ENCODE measurements around the gene EPHA6.
"Not testable (repeated sequence)": the region's sequence is repeated elsewhere in the genome, so short reads cannot be mapped to it uniquely, and the experiment has no call there.

The EPHA6 gene

DNA sequence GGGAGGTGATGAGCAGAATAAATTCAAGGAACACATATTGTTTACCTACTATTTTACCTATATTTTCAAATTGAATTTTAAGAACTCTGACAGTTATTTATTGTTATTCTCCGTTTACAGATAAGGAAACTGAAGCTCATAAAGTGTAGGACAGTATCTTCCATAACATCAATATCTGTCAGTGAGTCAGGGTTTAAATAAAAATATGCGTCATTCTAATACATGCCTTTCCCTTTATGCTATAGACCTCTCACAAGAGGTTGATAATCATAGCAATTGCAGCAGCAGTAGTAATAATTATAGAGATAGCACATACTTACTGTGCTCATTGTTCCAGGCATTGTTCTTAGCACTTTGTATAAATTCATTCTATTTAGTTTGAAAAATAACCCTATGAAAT is 101.1 kb downstream of the EPHA6 start:
- no peak for DNase-seq (ENCODE audit: low spot score)

DNA sequence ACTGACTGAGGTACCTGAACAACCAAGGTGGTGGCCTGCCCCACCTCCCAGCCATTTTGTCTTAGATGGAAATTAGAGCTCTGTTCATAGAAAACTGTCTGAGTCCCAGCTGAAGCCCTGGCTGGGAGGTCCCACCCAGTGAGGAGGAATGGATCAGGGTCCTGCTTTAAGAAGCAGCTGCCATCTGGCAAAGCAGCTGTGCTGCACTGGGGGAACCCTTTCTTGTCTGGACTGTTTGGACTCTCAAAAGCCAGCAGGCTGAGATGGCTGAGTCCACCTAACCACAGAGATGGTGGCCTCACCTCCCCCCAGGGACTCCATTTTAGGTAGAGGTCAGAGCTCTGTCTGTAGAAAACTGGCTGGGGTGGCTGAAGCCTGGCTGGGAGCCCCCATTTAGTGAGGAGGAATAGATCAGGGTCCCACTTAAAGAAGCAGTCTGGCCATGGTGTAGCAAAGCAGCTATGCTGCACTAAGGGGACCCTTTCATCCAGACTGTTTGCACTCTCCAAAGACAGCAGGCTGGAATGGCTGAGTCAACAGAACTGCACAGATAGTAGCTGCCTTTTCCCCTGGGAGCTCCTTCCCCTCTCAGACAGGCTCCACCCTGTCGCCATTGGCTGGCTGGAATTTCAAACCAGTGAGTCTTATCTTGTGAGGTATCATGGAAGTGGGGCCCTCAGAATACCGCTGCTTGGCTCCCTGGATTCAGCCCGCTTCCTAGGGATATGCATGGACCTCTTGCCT is 116.9 kb downstream of the EPHA6 start:
- no peak for DNase-seq (ENCODE audit: low spot score)

DNA sequence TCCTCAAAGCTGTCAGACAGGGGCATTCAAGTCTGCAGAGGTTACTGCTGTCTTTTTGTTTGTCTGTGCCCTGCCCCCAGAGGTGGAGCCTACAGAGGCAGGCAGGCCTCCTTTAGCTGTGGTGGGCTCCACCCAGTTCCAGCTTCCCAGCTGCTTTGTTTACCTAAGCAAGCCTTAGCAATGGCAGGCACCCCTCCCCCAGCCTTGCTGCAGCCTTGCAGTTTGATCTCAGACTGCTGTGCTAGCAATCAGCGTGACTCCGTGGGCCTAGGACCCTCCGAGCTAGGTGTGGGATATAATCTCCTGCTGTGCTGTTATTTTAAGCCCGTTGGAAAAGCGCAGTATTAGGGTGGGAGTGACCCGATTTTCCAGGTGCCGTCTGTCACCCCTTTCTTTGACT is 127.7 kb downstream of the EPHA6 start:
- not testable (repeated sequence) for DNase-seq (ENCODE audit: low spot score)

DNA sequence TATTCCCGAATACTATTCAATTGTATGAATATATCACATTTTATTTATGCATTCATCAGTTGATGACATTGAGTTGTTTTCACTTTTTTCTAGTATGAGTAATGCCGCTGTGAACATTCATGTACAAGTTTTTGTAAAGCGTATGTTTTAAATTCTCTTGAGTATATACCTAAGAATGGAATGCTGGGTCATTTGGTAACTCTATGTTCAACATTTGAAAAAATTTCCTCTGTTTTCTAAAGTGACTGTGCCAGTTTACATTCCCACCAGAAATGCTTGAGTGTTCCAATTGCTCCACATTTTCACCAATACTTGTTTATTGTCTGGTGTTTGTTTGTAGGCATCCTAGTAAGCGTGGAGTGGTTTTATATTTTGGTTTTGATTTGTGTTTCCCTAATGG is 144.5 kb downstream of the EPHA6 start:
- no peak for DNase-seq (ENCODE audit: low spot score)

DNA sequence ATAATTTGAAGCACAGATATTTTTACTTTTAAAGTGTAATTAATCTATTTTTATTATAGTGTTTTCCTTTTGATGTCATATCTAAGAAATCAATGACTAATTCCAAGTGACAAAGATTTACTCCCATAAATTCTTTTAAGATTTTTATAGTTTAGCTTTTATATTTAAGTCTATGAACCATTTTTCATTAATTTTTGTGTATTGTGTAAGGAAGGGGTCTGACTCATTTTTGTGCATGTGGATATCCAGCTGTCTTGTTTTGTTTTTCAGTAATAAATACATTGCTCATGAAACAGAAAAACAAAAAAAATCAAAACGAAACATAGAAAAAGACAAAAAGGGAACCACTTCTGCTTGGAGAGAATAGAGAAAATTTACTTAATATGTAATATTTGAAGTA is 145.1 kb downstream of the EPHA6 start:
- DNase-seq (ENCODE audit: low spot score), result no peak

DNA sequence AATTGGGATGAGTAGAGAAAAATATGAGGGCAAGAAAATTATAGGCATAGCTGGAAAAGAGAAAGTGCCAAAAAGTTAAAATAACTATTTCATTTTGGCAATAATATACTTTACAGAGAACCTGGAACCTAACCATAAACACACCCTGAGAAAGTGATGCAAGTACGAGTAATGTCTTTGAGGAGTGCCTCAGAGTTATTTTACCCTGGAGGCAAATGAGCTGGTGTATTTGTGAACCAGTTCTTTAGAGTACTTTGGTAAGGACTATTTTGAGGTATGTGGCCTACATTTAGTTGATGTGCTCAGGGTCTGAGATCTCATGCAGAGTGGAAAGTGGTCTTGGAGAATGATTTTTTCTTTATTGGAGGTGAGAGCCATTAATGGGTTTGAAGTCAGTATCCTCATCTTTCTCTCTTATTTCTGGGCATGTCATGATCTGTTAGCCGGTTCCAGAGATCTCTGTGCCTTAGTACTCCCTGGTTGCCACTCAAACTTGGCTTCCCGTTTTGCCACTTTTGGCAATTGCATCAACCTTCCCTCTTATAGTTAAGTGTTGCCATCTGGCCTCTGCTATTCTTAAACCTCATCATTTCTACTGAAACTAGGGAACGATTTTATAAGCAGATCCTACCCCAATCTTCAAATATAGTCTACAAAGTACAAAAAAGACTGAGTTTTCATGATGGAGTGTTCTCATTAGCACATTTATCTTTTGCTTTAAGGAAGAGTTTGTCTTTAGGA is 145.7 kb downstream of the EPHA6 start:
- no peak for DNase-seq (ENCODE audit: low spot score)

DNA sequence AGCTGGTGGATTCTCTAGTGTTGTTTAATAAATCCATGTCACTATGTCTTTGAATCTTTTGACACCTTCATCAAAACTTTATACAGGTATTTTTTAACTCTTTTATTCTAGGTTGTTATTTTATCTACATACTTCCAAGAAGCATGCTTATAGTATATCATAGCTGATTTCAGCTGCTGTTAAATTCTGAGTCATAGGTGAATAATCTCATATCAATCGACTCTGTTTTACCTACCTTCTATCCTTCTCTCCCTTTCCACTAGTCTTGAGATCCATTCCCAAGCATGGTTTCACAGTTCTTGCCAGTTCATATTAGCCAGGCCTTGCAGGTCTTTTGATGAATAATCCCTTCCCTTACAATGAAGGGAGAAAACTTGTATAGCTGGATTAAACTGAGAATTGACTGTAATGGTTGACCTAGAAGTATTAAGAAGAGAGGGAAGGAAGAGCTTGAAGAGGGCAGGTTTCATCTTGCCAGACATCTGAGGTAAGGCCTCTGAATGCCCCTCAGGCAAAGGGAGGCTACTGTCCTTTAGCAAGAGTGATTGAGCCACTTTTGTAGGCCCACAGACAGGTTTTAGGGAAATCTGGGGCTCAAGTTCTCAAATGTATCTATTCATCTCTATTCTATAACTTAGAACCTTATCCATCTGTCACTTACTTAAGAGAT is 146.4 kb downstream of the EPHA6 start:
- no peak for DNase-seq (ENCODE audit: low spot score)

DNA sequence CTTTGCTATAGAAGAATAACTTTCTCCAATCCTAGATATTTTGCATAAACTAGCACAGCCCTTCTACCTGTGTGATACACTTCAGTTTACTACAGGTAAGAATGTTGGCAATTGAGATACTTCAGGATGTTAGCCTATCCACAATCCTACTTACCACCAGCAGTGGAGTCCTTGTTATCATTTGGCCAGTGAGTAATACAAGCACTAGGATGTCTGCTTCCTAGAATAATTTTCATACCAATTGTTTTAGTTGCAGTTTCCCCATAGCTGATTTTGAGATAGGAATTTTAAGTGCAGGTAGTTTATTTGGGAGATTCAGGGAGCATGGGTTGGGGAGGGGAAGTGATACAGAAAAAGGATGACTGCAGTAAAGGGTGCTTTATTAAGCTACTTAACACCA is 147.2 kb downstream of the EPHA6 start:
- no peak for DNase-seq (ENCODE audit: low spot score)

DNA sequence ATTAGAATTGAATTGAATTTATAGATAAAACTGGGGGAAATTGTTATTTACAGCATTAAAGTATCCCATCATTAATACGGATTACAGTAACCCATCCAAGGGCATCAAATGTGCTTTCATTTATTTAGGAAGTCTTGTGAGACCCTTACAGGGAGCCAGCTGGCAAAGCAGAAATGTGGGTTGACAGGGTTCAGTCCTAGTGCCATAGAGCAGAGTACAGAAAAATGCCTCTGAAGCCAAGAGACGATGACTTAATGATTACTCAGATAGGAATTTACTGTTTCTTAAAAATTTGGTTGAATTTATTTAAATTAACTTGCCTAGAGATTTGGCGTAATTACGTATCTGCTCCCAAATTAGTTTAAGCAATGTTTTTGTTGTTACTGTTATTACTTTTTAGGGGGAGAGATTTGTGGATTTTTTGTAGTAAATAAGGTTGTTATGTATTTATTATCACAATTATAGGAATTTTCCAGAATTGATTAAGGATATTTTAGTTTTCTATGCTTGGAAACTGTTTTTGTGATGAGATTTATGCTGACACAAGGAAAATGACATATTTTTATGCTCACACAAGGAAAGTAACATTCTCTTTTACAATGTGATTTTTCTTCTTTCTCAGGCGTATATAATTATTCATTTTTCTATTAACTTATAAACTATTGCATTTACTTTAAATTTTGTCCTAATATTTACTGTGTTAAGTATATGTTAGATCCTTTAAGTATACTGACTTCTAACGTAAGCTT is 152.0 kb downstream of the EPHA6 start:
- no peak for DNase-seq (ENCODE audit: low spot score)

DNA sequence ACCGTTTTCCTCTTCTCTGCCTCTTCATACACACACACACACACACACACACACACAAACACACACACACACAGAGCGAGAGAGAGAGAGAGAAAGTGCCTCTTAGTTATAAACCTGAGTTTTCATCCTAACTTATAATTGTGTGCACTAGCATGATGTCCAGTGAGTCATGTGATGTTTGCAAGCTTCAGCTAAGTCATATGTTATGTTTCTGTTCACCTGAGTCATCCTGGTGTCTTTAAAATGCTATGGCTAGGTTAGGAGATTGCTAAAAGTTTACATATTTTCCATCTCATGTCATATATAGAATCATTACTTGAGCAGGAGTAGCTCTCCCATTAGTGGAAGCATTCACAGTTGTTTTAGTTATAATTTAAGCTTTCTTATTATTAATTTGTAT is 155.8 kb downstream of the EPHA6 start:
- no peak for DNase-seq (ENCODE audit: low spot score)

DNA sequence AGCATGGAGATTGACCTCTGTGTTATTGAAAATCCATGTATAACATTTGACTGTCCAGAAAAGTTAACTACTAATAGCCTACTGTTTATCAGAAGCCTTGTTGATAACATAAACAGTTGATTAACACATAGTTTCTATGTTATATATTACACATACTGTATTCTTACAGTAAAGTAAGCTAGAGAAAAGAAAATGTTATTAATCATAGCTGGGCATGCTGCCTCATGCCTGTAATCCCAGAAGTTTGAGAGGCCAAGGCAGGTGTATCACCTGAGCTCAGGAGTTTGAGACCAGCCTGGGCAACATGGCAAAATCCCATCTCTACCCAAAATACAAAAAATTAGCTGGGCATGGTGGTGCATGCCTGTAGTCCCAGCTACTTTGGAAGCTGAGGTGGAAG is 163.3 kb downstream of the EPHA6 start:
- no peak for DNase-seq (ENCODE audit: low spot score)

DNA sequence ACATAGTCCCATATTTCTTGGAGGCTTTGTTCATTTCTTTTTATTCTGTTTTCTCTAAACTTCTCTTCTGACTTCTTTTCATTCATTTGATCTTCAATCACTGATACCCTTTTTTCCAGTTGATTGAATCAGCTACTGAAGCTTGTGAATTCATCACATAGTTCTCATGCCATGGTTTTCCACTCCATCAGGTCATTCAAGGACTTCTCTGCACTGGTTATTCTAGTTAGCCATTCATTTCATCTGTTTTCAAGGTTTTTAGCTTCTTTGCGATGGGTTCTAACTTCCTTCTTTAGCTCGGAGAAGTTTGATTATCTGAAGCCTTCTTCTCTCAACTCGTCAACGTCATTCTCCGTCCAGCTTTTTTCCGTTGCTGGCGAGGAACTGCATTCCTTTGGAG is 169.3 kb downstream of the EPHA6 start:
- DNase-seq (ENCODE audit: low spot score), result not testable (repeated sequence)

DNA sequence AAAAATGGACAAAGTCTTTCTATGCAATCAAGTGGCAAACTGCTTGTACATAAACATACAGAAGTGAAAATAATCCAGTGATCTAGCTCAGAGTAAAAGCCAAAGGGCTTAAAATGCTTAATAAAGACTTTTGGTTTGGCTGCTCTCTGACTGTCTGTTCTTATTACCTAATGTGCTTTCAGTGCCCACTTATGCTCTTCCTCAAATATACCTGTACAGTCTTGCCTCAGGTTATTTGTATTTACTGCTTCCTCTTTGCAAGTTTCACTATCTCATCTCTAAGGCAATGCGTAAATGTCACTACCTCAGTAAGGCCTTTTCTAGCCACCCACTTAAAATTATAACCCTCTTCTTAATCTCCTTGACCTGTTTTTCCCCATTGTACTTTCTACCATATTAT is 171.8 kb downstream of the EPHA6 start:
- DNase-seq (ENCODE audit: low spot score), result no peak

DNA sequence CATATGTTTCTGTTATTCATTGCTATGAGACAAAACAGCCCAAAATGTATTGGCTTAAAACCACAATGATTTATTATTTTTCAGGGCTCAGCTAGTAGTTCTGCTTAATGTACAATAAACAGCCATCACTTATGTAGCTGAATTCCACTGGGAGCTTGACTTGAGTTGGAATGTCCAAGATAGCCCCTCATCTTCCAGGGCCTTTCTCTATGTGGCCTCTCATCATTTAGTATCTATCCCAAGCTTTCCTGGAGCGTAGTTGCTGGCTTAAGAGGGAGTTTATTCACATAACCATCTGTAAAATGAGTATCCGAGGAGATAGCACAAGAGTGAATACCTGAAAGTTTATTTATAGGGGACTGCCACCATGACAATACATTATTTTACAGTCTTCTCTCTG is 176.8 kb downstream of the EPHA6 start:
- no peak for DNase-seq (ENCODE audit: low spot score)

DNA sequence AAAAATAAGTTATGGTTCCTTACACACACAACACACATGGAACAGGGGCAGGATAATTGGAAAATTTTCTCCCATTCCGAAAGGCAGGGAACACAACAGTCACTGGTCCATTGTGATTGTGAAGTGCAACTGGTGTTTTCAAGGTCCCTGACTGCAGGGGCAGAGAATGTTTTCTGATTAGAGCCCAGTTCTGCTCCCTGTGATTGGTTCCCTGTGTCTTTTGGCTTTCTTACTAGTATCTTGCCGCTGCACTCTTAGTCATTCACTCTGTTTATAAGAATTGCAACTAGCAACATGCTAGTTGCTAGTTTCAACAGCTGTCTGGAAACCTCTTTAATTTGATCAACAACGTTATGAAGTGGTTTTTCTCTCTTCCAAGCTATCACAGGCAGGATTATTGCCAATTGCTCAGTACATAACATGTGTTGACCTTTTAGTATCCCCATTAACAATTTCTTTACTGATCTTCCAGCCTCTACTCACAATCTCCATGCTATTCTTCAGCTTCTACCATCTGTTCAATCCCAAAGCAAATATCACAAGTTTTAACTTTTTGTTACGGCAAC is 177.5 kb downstream of the EPHA6 start:
- DNase-seq (ENCODE audit: low spot score), result no peak

DNA sequence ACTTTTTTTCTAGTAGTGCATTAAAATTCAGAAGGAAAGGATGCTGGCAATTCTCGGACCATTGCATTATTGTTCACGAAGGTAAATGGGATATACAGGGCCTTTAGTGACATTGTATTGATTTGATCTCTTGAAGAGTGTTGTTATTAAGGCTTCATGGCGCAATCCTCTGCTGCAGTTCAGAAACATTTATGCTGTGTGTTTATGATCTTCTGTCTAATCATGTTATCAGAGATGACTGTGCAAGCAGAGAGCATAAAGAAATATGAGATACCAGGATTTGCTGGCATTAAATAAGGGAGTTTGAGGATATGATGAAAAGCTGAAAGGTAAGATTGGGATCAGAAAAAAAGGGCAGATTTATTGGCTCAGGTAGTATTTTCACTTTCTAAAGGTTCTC is 180.6 kb downstream of the EPHA6 start:
- DNase-seq (ENCODE audit: low spot score), result no peak

DNA sequence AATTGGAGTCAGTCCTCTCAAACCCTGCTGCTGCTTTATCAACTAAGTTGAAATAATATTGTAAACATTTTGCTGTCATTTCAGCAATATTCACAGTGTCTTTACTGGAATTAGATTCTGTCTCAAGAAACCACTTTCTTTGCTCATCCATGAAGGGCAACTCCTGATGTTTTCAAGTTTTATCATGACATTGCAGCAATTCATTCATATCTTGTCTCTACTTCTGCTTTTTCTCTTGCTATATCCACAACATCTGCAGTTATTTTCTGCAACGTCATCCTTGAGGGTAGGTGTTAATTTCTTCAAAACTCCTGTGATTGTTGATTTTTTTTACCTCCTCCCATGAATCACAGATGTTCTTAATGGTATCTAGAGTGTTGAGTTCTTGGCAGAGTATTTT is 181.6 kb downstream of the EPHA6 start:
- no peak for DNase-seq (ENCODE audit: low spot score)

DNA sequence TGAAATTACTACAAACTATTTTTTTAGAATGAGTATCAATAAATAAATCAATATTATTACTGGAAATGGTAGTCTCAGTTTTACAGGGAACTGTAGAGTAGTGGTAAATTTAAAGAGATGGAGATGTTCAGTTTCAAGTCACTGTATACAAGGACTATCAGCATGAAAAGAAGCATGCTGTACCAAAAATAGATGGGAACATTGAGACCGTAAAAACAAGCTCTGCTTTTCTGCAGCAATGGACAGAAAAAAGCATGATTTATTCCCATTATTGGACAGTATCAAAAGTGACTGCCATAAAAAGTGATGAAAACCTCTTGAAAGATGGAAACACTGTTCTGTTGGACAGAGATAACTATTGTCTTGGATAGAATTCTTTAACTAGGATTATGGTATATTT is 187.2 kb downstream of the EPHA6 start:
- no peak for DNase-seq (ENCODE audit: low spot score)

DNA sequence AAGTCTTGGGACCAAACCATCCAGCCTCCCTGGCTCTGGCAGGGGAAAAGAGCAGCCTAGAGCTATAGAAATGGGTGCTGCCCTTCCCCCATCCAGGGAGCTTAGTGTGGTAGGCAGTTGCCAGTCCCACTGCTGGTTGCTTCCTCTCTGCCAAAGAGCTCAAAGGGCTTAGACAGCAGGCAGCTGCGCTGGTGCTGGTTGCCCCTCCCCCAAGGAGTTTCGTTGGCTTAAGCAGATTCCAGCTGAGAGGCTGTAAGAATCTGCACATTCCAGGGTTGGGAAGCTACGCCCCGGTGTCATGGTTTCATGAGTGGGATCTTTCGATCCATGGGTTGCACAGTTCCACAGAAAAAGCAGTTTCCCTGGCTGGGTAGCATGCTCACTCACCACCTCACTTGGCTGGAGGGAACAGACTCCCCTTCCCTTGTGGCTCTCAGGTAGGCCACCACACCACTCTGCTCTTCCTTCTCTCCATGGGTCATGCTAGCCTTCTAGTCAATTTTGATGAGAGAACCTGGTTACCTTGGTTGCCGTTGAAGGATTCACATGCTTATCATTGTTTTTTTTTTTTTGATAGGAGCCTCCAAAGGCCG is 195.1 kb downstream of the EPHA6 start:
- DNase-seq (ENCODE audit: low spot score), result no peak

DNA sequence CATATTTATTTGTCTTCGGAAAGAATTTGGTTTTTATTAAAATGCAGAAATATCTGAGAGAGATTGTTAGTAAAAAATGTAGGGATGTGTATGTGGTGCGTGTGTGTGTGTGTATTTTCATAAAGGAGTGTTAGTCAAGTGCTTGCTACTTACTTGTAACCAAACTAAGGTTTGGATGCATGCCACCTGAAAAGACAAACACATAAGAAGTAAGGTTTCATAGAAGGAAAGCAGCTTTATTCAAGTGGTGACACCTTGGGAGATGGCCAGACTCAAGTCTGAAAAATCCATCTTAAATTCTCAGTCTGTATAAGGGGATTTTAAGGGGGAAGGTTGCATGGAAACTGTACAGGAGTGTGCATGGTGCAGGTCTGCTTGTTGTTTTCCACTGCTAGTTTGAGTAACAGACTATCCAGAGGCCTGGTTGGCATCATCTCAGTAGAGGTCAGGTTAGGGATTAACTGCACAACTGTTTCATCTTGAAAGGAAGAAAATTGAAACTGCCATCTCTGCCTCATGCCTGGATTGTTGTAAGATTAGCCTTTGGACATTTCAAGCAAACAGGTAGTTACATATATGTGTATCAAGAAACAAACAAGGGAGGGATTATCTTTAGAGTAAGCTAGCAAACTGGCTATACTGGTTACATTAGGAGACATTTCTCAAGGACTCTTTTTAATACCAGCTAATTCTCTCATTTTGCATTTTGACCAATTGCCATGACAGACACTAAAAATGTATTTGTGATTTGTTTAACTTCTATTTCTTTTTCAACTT is 196.7 kb downstream of the EPHA6 start:
- no peak for DNase-seq (ENCODE audit: low spot score)

DNA sequence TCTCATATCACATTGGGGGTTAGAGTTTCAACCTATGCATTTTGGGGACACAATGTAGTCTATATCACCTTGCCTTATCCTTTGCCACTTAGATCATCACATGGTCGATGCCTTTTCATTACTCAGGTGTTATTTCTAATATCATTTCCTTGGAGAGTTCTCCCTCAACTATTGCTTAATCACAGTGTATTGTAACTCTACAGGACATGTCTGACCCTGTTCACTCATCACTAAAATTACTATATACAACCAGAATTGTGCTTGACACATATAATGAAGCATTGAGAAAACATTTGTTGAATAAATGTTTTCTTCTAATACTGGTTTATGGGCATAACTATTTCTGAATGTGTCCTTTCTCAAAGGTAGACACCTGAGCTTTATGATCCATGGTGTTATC is 207.4 kb downstream of the EPHA6 start:
- DNase-seq (ENCODE audit: low spot score), result no peak

Measured in SW480 (cell line).